Measurements from ENCODE around the gene VSIG8. TPM values are rescaled to one million over a fixed set of nuclear protein-coding genes. Genes with fewer than 3 reads are reported as not detected.

The VSIG8 gene
- total RNA-seq, 1 donor from 2014 or later, result not detected

DNA sequence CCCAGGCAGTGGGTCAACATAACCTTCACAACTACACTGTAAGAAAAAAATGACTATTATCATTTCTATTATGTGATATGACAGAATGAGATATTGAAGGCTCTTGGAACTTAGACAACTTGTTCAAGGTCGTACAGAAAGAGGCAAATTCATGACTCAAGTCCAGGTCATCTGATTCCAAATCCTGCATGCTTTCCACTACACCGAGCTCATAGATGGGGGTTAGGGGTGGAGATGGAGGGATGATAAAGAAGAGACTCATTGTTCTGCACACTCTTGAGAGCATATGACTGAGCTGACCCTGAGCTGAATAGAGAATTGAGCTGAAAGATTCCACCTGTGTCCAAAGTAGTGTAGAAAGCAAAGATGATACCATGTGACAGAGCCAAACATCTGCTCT is 57.5 kb downstream of the VSIG8 start:
- Mint-ChIP-seq H3K27me3 (ENCODE audit: unreplicated experiment) (peaks cover 6% of the 10 kb centered on the region), H3K27ac (ENCODE audit: unreplicated experiment) (no peak overlapping the region), H3K4me1 (ENCODE audit: unreplicated experiment) (peaks cover 6% of the 10 kb centered on the region), H3K4me3 (ENCODE audit: unreplicated experiment) (no peak overlapping the region), H3K9me3 (ENCODE audit: unreplicated experiment) (no peaks in the 10 kb centered on the region), H3K36me3 (ENCODE audit: low read depth, unreplicated experiment) (peaks cover 4% of the 10 kb centered on the region)
- no peak for DNase-seq (ENCODE audit: low spot score)
- TF ChIP-seq, protein P1, sequence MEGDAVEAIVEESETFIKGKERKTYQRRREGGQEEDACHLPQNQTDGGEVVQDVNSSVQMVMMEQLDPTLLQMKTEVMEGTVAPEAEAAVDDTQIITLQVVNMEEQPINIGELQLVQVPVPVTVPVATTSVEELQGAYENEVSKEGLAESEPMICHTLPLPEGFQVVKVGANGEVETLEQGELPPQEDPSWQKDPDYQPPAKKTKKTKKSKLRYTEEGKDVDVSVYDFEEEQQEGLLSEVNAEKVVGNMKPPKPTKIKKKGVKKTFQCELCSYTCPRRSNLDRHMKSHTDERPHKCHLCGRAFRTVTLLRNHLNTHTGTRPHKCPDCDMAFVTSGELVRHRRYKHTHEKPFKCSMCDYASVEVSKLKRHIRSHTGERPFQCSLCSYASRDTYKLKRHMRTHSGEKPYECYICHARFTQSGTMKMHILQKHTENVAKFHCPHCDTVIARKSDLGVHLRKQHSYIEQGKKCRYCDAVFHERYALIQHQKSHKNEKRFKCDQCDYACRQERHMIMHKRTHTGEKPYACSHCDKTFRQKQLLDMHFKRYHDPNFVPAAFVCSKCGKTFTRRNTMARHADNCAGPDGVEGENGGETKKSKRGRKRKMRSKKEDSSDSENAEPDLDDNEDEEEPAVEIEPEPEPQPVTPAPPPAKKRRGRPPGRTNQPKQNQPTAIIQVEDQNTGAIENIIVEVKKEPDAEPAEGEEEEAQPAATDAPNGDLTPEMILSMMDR (IDR thresholded peaks at IDR 0.05; ENCODE audit: unreplicated experiment), result no peak

Small RNA genes lying within 50 kb of the gene (microRNA-seq; reads per million reads assigned to microRNA genes)
- not detected for gene MIR4259 (ENCODE audit: unreplicated experiment)

Other genes with a start within 250 kb of the VSIG8 start
- not detected for gene CRP, start 148.1 kb downstream of the VSIG8 start, total RNA-seq (ENCODE audit: unreplicated experiment)
- gene DUSP23, start 81.7 kb downstream of the VSIG8 start, total RNA-seq (ENCODE audit: unreplicated experiment), result 38.7 TPM
- gene FCRL6, start 60.3 kb downstream of the VSIG8 start, total RNA-seq (ENCODE audit: unreplicated experiment), result not detected
- gene SLAMF8, start 35.8 kb downstream of the VSIG8 start, total RNA-seq (ENCODE audit: unreplicated experiment), result not detected
- gene CFAP45, start 37.5 kb upstream of the VSIG8 start, total RNA-seq (ENCODE audit: unreplicated experiment), result 1.0 TPM
- gene TAGLN2, start 62.9 kb upstream of the VSIG8 start, total RNA-seq (ENCODE audit: unreplicated experiment), result 95.2 TPM
- 2.2 TPM for gene IGSF9, start 83.0 kb upstream of the VSIG8 start, total RNA-seq (ENCODE audit: unreplicated experiment)
- not detected for gene SLAMF9, start 91.6 kb upstream of the VSIG8 start, total RNA-seq (ENCODE audit: unreplicated experiment)
- 6.0 TPM for gene PIGM, start 169.3 kb upstream of the VSIG8 start, total RNA-seq (ENCODE audit: unreplicated experiment)
- gene KCNJ10, start 207.5 kb upstream of the VSIG8 start, total RNA-seq (ENCODE audit: unreplicated experiment), result not detected
- 0.05 TPM for gene KCNJ9, start 218.9 kb upstream of the VSIG8 start, total RNA-seq (ENCODE audit: unreplicated experiment)
- gene IGSF8, start 236.0 kb upstream of the VSIG8 start, total RNA-seq (ENCODE audit: unreplicated experiment), result 17.2 TPM

Data from endothelial cell (in vitro differentiated cells).